Hepatocyte (in vitro differentiated cells): ENCODE results near the gene N4BP3.

ENCODE experiments used
- CTCF ChIP-seq: fragments of 200-600 bp; sonication (generic); IDR thresholded peaks from 2 replicates; pipeline ENCODE4 v1.5.1; 2016; ENCODE audit warnings: antibody characterized with exemption, mild to moderate bottlenecking; ENCODE audit not compliant: poor library complexity
- EZH2 ChIP-seq: fragments of 200-600 bp; sonication (generic); IDR thresholded peaks from 2 replicates; pipeline ENCODE4 v1.6.1; 2016; ENCODE audit warnings: antibody characterized with exemption, mild to moderate bottlenecking, borderline replicate concordance
- EZH2phosphoT487 ChIP-seq: fragments of 200-600 bp; sonication (generic); IDR thresholded peaks from one replicate; pipeline ENCODE4 v1.6.1; 2018; ENCODE audit warnings: antibody characterized with exemption, mild to moderate bottlenecking, low read depth, moderate library complexity; ENCODE audit not compliant: unreplicated experiment, severe bottlenecking

- TF ChIP-seq EZH2phosphoT487 (no peak), CTCF (peak; percentile 37), EZH2 (no peak)
These were observed 7.5 kb downstream of the N4BP3 start for GRCh38 chr5:178120607-178121357.
